Mucosa of descending colon (tissue), 3 donors: ENCODE measurements around the gene PFKFB4. TPM values are rescaled to one million over a fixed set of nuclear protein-coding genes. Genes with fewer than 3 reads are reported as not detected.

ENCODE experiments used
- ATAC-seq: fragments of 200-7000 bp; cut with Tn5 transposase; one replicate; pipeline ENCODE4 v1.9.1; 2020; ENCODE audit warnings: mild to moderate bottlenecking, moderate library complexity
- DNase-seq, 3 donors: peaks; one replicate each; pipeline ENCODE4 v3.0.0-alpha.2; 2020
- H3K36me3 ChIP-seq: fragments of 200-600 bp; one replicate; pipeline ENCODE4 v1.8.0; 2021; ENCODE audit warnings: low read depth, mild to moderate bottlenecking
- H3K4me1 ChIP-seq: fragments of 200-600 bp; one replicate; pipeline ENCODE4 v1.8.0; 2021; ENCODE audit warnings: low read depth, mild to moderate bottlenecking
- H3K4me3 ChIP-seq: fragments of 200-600 bp; one replicate; pipeline ENCODE4 v1.8.0; 2021; ENCODE audit warnings: mild to moderate bottlenecking
- H3K9me3 ChIP-seq: fragments of 200-600 bp; one replicate; pipeline ENCODE4 v1.8.0; 2021; ENCODE audit warnings: mild to moderate bottlenecking
- intact Hi-C, 2 donors: fragments of 100-400 bp; cut with DNase I in 1 of 2; cut with micrococcal nuclease in 1 of 2; formaldehyde crosslinking; loops; one replicate each; pipeline versions ENCODE4 v1.11.0 to v1.11.1; 2022; cut with DNase I, micrococcal nuclease
- total RNA-seq, 3 donors: library from RNA; stranded (reverse); fragmentation: NEBNext Ultra II Directional in 2 of 3; extraction: Animal tissue kit (Norgen Biotek cat#: 25700) in 2 of 3; gene quantifications; one replicate each; pipeline versions ENCODE4 v1.2.1 to v1.2.4, GENCODE V29; 2021 to 2023
- TF ChIP-seq, protein P1 (sequence below): fragments of 200-600 bp; IDR thresholded peaks from one replicate; pipeline ENCODE4 v1.8.0; 2022; ENCODE audit warnings: antibody characterized with exemption, mild to moderate bottlenecking
- donor health status: DM: no; HTN: no; CAD: no; lungs with moderate emphysema.
- donor health status: DM: no; HTN: no; CAD: no.
- donor health status: DM: no; HTN: yes; CAD: no.

The PFKFB4 gene
- total RNA-seq, 3 donors from 2014 or later = 4.4 to 14.2 (median 10.8) TPM

DNA sequence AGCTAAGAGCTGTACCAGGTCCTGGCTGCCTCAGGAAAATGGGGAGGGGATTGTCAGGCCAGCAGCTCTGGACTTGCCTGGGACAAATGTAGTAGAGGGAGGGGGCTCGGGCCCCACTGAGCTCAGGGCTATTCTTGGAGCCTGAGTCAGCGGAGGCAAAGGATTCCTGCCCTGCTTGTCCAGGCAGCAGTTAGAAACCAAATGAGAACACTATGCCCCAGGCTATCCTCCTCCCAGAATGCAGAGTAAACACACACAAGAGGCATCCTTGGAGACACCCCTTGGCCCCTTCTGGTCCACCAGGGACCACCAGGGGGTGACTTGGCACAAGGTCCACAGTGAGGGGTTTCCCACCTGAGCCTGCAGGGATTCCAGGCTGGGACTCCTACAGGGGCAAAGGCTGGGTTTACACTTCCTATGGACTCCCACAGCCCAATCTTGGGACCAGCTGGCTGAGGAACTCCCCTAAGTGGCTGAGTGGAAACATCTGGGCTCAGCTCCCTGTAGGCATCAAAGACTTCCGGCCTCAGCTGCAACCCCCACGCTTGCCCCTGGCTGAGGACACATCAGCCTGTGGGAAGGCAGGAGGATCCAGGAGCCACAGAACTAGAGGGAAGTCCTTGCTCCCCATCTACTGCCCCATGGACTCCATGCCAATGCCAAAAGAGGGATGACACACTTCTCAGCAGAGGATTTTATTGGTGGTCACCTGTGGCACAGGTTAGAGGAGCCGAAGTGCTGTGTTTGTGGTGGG, 41.9 kb upstream of the PFKFB4 start:
- Histone ChIP-seq H3K4me1 (peaks cover 15% of the 10 kb centered on the region), H3K36me3 (peaks cover 29% of the 10 kb centered on the region), H3K9me3 (no peaks in the 10 kb centered on the region), H3K4me3 (no peak overlapping the region)
- ATAC-seq = peak; percentile 26
- DNase-seq = peak in 1 of 3 donors; percentile 38
- TF ChIP-seq, protein P1, sequence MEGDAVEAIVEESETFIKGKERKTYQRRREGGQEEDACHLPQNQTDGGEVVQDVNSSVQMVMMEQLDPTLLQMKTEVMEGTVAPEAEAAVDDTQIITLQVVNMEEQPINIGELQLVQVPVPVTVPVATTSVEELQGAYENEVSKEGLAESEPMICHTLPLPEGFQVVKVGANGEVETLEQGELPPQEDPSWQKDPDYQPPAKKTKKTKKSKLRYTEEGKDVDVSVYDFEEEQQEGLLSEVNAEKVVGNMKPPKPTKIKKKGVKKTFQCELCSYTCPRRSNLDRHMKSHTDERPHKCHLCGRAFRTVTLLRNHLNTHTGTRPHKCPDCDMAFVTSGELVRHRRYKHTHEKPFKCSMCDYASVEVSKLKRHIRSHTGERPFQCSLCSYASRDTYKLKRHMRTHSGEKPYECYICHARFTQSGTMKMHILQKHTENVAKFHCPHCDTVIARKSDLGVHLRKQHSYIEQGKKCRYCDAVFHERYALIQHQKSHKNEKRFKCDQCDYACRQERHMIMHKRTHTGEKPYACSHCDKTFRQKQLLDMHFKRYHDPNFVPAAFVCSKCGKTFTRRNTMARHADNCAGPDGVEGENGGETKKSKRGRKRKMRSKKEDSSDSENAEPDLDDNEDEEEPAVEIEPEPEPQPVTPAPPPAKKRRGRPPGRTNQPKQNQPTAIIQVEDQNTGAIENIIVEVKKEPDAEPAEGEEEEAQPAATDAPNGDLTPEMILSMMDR = no peak
- intact Hi-C loops = no loop called here

DNA sequence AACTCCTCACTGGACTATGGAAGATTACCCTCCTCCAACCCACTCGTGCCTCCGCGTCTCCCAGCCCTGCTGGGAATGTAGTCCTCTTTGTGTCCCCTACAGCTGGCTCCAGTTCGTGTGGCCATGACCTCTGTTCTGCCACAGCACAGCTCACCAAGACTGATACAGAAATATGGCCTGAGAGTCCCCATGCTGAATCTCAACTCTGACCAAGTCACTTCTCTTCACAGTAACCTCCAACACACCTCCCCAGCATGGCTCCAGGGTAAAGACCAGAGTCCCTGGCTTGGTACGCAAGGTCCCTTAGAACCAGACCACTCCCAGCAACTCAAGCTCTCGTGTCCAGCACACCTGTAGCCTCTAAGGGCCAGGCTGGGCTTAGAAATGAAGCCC, 40.8 kb upstream of the PFKFB4 start:
- DNase-seq (no peak), ATAC-seq (no peak)
- intact Hi-C loops = no loop called here
- no peaks in the 10 kb centered on the region for H3K9me3 ChIP-seq
- H3K4me3 ChIP-seq = no peak overlapping the region
- TF ChIP-seq, protein P1 = no peak
- peaks cover 24% of the 10 kb centered on the region for H3K36me3 ChIP-seq
- H3K4me1 ChIP-seq = peaks cover 15% of the 10 kb centered on the region

DNA sequence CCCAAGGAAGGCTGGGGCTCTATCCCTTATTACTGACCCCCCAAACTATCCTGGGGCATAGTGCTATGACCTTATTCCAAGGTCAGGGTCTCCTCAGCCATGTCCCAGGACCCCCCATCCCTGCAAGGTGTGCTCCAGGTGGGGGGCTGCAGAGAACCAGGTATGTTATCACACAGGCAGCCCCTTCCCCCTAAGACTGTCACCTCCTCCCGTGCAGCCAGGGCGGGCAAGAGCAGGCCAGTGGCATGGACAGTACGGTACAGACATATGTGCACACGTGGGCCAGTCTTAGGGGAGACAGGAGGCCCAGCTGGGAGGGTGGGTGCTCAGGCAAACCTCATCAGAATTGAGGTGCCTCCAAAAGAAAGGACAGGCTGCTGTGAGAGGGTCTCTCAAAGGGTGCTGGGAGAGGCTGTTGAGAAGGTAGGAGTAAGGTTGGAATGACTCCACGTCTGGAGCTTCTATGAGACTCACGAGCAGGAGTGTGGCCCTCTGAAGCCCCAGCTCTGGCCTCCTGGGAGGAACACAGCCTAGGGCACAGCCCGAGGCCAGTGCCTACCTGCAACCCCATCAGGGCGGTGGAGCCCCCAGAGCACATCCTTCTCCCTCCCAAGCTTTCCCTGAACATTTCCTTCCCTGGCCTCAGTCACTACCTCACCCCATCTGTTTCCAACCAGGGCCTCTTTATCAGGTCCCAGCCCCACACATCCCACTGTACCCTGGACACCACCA, 40.2 kb upstream of the PFKFB4 start:
- no peaks in the 10 kb centered on the region for H3K9me3 ChIP-seq
- DNase-seq = no peak
- H3K36me3 ChIP-seq = peaks cover 24% of the 10 kb centered on the region
- intact Hi-C loops = no loop called here
- no peak for ATAC-seq
- H3K4me1 ChIP-seq = peaks cover 15% of the 10 kb centered on the region
- TF ChIP-seq, protein P1 = no peak
- H3K4me3 ChIP-seq = no peak overlapping the region

DNA sequence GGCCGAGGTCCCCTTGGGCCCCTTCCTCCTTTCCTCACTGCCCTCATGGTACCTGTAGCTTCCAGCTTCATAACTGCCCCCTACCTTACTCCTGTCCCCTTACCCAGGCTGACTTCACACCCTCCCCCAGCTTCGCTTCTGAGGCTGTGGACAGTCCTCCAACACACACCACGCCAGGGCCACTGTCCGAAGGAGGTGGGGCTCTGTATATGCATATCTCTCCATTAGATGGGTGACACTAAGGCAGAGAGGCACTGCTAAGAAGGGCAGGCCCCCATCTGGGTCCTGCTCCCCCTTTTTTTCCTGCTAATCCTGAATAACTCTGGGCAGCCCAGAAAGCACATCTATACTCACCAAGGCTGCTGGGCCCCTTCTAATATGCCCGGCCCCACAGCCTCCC, 39.6 kb upstream of the PFKFB4 start:
- Histone ChIP-seq H3K4me3 (no peak overlapping the region), H3K4me1 (peaks cover 15% of the 10 kb centered on the region), H3K9me3 (no peaks in the 10 kb centered on the region), H3K36me3 (peaks cover 20% of the 10 kb centered on the region)
- peak; percentile 6 for ATAC-seq
- intact Hi-C loops = no loop called here
- TF ChIP-seq, protein P1 = no peak
- DNase-seq = no peak

DNA sequence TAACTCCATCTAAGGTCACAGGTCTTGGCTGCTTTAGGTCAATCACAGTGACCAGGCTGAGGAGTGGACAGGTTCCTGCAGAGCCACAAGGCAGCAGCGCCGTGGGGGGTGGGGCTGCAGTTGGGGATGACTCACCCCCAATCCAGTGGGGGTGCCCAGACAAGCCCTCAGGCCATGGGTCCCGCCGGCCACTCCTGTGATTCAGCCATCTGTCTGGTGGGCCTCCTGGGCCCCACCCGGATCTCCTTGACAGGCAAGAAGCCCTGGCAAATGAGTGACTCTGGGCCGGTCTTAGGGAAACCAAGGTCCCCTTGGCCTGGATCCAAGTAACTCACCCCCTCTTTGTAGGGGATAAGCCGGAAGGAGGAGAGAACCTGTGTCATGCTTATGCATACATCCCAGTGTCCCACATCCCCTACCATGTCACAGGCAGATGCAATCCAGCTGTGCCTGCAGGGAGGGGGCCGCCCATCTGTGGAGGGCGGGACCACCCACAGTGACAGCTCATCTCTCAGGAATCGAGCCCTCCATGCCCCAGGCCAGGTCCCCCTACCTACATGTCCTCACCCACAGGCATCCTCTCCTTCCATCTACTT, 39.0 kb upstream of the PFKFB4 start:
- Histone ChIP-seq H3K4me1 (peaks cover 15% of the 10 kb centered on the region), H3K4me3 (no peak overlapping the region), H3K36me3 (peaks cover 15% of the 10 kb centered on the region), H3K9me3 (no peaks in the 10 kb centered on the region)
- intact Hi-C loops = no loop called here
- TF ChIP-seq, protein P1 = no peak
- ATAC-seq = peak; percentile 23
- peak in 2 of 3 donors; percentile 69 to 80 for DNase-seq
